ENCODE data around the gene CBL.

CBL gene

GRCh38 chr11:119346605-119347004, 140.5 kb downstream of the CBL start, which contains the start of gene MFRP:
MFRP (minus strand) TSS chr11:119346705; CDS start chr11:119346513, 192 bp downstream.
- no peak for DNase-seq (ENCODE audit: low read depth in 2 of 2)

GRCh38 chr11:119347242-119347641, 141.1 kb downstream of the CBL start:
- no peak for DNase-seq (ENCODE audit: low read depth in 2 of 2)

- DNase-seq (ENCODE audit: low read depth in 2 of 2) = no peak
Observed at GRCh38 chr11:119347940-119348605, 141.9 kb downstream of the CBL start.

- DNase-seq (ENCODE audit: low read depth in 2 of 2) = no peak
Observed at GRCh38 chr11:119350302-119350701, 144.2 kb downstream of the CBL start.

- no peak for DNase-seq (ENCODE audit: low read depth in 2 of 2)
Observed at GRCh38 chr11:119351232-119351631, 145.1 kb downstream of the CBL start.

GRCh38 chr11:119352857-119353260, 146.7 kb downstream of the CBL start:
- DNase-seq (ENCODE audit: low read depth in 2 of 2) = no peak

GRCh38 chr11:119355091-119355843, 149.1 kb downstream of the CBL start:
- no peak for DNase-seq (ENCODE audit: low read depth in 2 of 2)

GRCh38 chr11:119356349-119357031, 150.4 kb downstream of the CBL start:
- peak; percentile 66 to 70 for DNase-seq (ENCODE audit: low read depth in 2 of 2)

- DNase-seq (ENCODE audit: low read depth in 2 of 2) = no peak
Observed at GRCh38 chr11:119357074-119357473, 150.9 kb downstream of the CBL start.
